Activated CD4-positive, alpha-beta T cell treated with anti-CD3 and anti-CD28 coated beads, Interleukin-2, amount 10 ng/mL, durations not matched to agents 24 days and 14 days (primary cell): ENCODE measurements around the gene TMEM33. TPM values are rescaled to one million over a fixed set of nuclear protein-coding genes. Genes with fewer than 3 reads are reported as not detected.
"Not testable (repeated sequence)": the region's sequence is repeated elsewhere in the genome, so short reads cannot be mapped to it uniquely, and the experiment has no call there.

Experiments
- DNase-seq: peaks from one replicate; pipeline ENCODE4 v3.0.0; 2022
- H3K27ac Mint-ChIP-seq: one replicate; pipeline ENCODE4 v1.8.0; 2022; ENCODE audit warnings: mild to moderate bottlenecking, mixed read lengths
- H3K27me3 Mint-ChIP-seq: one replicate; pipeline ENCODE4 v1.8.0; 2022; ENCODE audit warnings: mixed read lengths
- H3K36me3 Mint-ChIP-seq: one replicate; pipeline ENCODE4 v1.8.0; 2022; ENCODE audit warnings: low read depth, mild to moderate bottlenecking, mixed read lengths
- H3K4me1 Mint-ChIP-seq: one replicate; pipeline ENCODE4 v1.8.0; 2021; ENCODE audit warnings: mixed read lengths
- H3K4me3 Mint-ChIP-seq: one replicate; pipeline ENCODE4 v1.8.0; 2022; ENCODE audit warnings: mild to moderate bottlenecking, moderate library complexity, mixed read lengths
- H3K9me3 Mint-ChIP-seq: one replicate; pipeline ENCODE4 v1.8.0; 2021; ENCODE audit warnings: mixed read lengths
- intact Hi-C: fragments of 100-400 bp; cut with micrococcal nuclease; formaldehyde crosslinking; loops from one replicate; pipeline ENCODE4 v1.15.1; 2023
- total RNA-seq: library from RNA; stranded (reverse); gene quantifications from 2 replicates; pipeline ENCODE4 v1.2.3, GENCODE V29; 2022

TMEM33 gene, protein sequence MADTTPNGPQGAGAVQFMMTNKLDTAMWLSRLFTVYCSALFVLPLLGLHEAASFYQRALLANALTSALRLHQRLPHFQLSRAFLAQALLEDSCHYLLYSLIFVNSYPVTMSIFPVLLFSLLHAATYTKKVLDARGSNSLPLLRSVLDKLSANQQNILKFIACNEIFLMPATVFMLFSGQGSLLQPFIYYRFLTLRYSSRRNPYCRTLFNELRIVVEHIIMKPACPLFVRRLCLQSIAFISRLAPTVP
- 97.6 and 102 TPM in 2 replicates for total RNA-seq

DNA sequence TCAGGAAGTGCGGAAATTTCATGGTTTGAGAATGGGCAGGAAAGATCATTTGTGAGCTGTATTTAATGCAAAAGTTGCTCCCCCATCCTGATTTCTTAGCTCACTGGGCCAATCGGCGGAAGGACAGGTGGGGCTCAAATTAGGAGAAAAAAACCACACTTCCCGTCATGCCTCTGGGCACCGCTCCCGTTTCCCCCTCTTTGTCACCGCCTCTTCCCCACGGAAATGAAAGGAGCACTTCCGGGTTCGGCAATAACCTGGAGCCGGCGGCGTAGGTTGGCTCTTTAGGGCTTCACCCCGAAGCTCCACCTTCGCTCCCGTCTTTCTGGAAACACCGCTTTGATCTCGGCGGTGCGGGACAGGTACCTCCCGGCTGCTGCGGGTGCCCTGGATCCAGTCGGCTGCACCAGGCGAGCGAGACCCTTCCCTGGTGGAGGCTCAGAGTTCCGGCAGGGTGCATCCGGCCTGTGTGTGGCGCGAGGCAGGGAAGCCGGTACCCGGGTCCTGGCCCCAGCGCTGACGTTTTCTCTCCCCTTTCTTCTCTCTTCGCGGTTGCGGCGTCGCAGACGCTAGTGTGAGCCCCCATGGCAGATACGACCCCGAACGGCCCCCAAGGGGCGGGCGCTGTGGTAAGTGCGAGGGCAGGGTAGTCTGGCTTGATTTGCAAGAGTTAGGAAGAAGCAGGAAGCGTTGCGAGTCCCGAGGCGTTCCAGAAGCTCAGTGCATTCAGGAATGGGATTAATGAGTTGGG lies at the start of gene TMEM33:
TSS of gene TMEM33 (plus strand) at position 529 of the 751 bp plus-strand sequence. CDS start at position 585, 56 bp downstream.
- intact Hi-C loops, result loop anchor here (1.0 kb wide), 1 partner anchor 55 kb away; the partner anchor contains the start of gene SLC30A9
- H3K27me3 Mint-ChIP-seq, result no peaks in the 10 kb centered on the region
- peak within 1 kb of the TSS; percentile 96 for H3K4me3 Mint-ChIP-seq
- peaks cover 6% of the 10 kb centered on the region for H3K9me3 Mint-ChIP-seq
- peaks cover 35% of the 10 kb centered on the region for H3K36me3 Mint-ChIP-seq
- H3K27ac Mint-ChIP-seq, result peak within 1 kb of the TSS; percentile 96
- DNase-seq, result peak; percentile 92
- H3K4me1 Mint-ChIP-seq, result peaks cover 36% of the 10 kb centered on the region

DNA sequence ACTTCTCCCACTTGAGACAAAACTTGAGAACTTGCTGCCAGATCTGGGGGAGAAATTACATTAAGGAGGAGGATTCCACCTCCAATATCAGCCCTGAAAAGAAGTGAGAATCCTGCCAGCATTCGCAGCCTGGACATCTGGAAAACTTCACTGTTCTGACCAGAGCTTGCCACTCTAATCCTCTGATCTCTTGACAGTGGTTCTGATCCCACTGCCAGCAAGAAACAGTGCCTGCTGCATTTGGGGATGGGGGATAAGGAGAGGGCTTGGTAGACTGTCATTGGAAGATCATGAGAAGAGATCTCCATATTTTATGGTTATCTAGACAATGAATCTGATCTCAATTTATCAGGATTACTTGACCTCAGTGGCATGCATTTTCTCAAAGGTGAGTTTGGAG lies 49.8 kb upstream of the TMEM33 start:
- no peaks in the 10 kb centered on the region for H3K9me3 Mint-ChIP-seq
- H3K27me3 Mint-ChIP-seq, result peaks cover 41% of the 10 kb centered on the region
- intact Hi-C loops, result no loop called here
- H3K27ac Mint-ChIP-seq, result no peak overlapping the region
- no peaks in the 10 kb centered on the region for H3K36me3 Mint-ChIP-seq
- DNase-seq, result no peak
- H3K4me1 Mint-ChIP-seq, result peaks cover 4% of the 10 kb centered on the region
- no peak overlapping the region for H3K4me3 Mint-ChIP-seq

DNA sequence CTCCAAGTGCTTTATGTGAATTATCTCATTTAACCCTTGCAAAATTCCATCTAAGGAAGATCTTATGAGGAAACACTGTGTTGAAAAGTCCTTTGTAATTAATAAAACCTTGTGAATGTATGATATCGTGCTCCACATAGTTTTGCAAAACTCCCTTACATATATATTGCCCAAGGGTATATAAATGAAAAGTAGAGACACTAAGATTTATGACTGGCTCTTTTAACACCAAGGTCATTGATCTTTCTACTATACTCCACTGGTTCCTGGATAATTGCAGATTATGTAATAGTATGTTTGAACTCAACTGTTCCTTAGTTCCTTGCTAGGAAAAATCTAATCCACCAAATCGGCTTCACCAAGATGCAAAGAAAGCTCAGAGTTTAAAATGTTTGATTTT lies 48.0 kb upstream of the TMEM33 start:
- DNase-seq, result no peak
- intact Hi-C loops, result no loop called here
- Mint-ChIP-seq H3K36me3 (no peaks in the 10 kb centered on the region), H3K27me3 (peaks cover 28% of the 10 kb centered on the region), H3K27ac (no peak overlapping the region), H3K4me3 (no peak overlapping the region), H3K9me3 (no peaks in the 10 kb centered on the region), H3K4me1 (peaks cover 2% of the 10 kb centered on the region)

DNA sequence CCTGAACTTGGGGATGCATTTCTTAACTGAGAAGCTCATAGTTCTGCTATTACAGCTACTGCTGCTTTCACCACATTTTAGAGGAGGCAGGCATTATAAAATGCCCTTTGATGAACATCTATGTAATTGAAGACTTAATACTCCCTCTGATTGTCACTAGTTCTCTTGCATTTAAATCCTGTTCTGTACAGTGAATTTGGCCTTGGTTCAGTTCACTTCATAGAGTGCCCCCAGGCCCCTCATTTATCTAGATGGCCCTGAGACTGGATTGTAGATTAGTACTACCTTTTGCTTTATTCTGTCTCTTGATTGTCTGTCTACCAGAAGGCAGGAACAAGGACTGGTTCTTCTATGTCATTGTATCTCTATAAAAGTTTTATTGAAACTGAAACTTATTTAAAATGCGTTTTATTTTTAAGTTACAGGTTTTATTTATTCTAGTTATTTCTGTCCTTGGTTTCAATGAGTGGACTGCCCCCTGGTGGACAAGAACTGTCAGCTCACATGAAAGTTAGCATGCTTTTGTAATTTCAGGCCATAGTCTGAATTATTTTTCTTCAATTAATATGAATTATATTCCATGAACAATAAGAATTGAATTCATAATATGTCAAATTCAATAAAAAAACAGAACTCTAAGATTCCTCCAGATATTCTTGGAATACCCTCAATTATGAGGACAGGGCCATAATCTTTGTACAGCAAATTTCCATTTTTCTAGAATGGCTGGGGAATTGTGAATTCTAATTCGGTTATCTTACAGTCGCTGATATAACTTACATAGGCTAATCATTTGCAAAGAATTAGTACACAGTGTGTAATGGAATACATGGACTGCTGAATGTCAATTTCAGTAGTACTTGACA lies 47.2 kb upstream of the TMEM33 start:
- H3K4me3 Mint-ChIP-seq, result no peak overlapping the region
- peaks cover 23% of the 10 kb centered on the region for H3K27me3 Mint-ChIP-seq
- H3K36me3 Mint-ChIP-seq, result no peaks in the 10 kb centered on the region
- peaks cover under 1% of the 10 kb centered on the region for H3K4me1 Mint-ChIP-seq
- DNase-seq, result peak; percentile 77
- intact Hi-C loops, result loop anchor here (1.0 kb wide), 2 partner anchors 195 to 607 kb away; no protein-coding TSS in a partner anchor
- no peaks in the 10 kb centered on the region for H3K9me3 Mint-ChIP-seq
- H3K27ac Mint-ChIP-seq, result no peak overlapping the region

DNA sequence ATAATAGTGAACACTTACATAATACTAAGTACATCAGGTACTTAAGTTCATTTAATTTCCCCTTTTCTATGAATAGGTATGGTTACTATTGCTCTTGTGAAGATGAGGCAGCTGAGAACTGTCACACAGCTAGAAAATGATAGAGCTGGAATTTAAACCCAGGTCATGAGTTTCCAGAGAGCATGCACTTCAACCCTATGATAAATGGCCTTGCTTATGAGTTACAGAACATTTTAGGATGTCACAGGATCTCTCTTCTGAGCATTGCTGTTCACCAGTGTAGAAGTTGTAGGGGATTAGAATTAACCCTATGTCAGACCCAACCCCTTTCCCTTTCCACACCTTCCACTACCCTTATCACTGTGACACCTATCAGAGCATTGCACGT lies 46.5 kb upstream of the TMEM33 start:
- H3K36me3 Mint-ChIP-seq, result no peaks in the 10 kb centered on the region
- H3K27me3 Mint-ChIP-seq, result peaks cover 20% of the 10 kb centered on the region
- no peak overlapping the region for H3K4me3 Mint-ChIP-seq
- no peaks in the 10 kb centered on the region for H3K4me1 Mint-ChIP-seq
- H3K9me3 Mint-ChIP-seq, result no peaks in the 10 kb centered on the region
- intact Hi-C loops, result loop anchor here (1.0 kb wide), 2 partner anchors 195 to 607 kb away; no protein-coding TSS in a partner anchor
- DNase-seq, result no peak
- H3K27ac Mint-ChIP-seq, result no peak overlapping the region

DNA sequence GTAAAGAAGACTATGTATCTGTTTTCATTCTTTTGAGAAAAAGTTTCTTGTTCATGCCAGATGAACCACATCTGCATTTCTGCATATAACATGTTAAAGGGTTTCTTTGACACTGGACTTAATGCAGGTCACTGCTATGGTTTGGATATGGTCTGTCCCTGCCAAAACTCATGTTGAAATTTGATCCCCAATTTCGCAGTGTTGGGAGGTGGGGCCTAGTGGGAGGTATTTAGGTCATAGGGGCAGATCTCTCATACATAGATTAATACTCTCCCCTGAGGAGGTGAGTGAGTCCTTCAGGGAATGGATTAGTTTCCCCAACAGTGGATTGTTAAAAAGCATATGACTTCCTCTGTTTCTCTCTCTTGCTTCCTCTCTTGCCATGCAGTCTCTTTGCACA lies 45.9 kb upstream of the TMEM33 start:
- intact Hi-C loops, result no loop called here
- Mint-ChIP-seq H3K36me3 (no peaks in the 10 kb centered on the region), H3K4me1 (no peaks in the 10 kb centered on the region), H3K27ac (no peak overlapping the region), H3K9me3 (no peaks in the 10 kb centered on the region), H3K4me3 (no peak overlapping the region), H3K27me3 (peaks cover 15% of the 10 kb centered on the region)
- DNase-seq, result no peak

DNA sequence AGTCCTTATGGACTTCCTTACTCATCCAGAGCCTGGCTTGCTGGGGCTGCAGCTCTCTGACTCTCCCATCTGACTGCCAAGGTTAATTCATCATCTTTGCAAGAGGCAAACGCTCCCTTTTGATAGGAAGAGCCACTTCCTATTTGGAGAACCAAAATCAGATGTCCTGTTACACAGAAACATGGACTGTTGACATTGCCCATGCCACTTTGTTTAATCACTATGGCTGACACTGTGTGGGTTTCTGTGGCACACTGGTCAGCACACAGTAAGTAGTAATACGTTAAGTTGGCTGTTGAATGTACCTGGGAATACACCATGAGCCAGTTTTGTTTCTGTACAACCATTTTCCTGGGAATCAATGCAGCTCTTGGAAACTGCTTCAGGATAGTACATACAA lies 45.1 kb upstream of the TMEM33 start:
- H3K4me1 Mint-ChIP-seq, result no peaks in the 10 kb centered on the region
- no peak overlapping the region for H3K4me3 Mint-ChIP-seq
- peaks cover 15% of the 10 kb centered on the region for H3K27me3 Mint-ChIP-seq
- no peak for DNase-seq
- no peaks in the 10 kb centered on the region for H3K9me3 Mint-ChIP-seq
- intact Hi-C loops, result no loop called here
- H3K36me3 Mint-ChIP-seq, result no peaks in the 10 kb centered on the region
- no peak overlapping the region for H3K27ac Mint-ChIP-seq

DNA sequence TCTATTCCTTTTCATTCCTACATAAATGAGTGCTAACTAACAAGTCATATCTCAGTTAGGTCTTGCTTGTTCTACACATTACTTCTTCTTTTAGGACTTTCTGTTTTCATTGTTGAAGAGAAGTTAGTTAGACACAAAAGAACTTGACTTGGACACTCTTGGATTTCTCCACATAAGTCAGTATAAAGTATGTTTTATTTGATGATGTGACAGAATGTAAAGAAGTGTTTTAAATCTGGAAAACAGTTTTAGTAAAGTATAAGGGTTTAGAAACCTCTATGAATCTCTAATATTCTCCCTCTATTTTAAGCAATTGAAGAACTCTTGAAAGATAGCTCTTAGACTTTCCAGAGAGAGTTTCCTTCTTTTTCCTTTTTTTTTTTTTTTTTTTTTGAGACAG lies 38.6 kb upstream of the TMEM33 start:
- DNase-seq, result no peak
- H3K36me3 Mint-ChIP-seq, result no peaks in the 10 kb centered on the region

DNA sequence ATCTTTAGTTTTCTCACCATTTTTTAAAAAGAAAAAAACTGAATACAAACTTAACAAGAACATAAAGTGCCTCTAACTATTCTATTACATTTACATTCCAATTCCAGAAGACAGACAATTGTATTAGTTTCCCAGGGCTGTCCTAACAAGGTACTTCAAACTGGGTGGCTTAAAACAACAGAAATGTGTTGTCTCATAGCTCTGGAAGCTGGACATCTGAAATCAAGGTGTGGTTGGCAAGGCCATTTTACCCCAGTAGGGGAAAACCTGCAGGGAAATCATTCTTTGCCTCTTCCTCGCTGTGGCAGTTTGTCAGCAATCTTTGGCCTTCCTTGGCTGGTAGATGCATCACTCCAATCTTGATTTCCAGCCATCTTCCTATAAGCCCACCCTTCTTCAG lies 37.5 kb upstream of the TMEM33 start:
- Mint-ChIP-seq H3K4me1 (no peaks in the 10 kb centered on the region), H3K4me3 (no peak overlapping the region), H3K36me3 (no peaks in the 10 kb centered on the region), H3K27ac (no peak overlapping the region), H3K27me3 (peaks cover 2% of the 10 kb centered on the region), H3K9me3 (no peaks in the 10 kb centered on the region)
- no peak for DNase-seq
- intact Hi-C loops, result no loop called here

More for the DNA sequence above, 38.6 kb upstream of the TMEM33 start:
- intact Hi-C loops, result no loop called here
- Mint-ChIP-seq H3K9me3 (no peaks in the 10 kb centered on the region), H3K4me1 (no peaks in the 10 kb centered on the region), H3K27ac (no peak overlapping the region), H3K4me3 (no peak overlapping the region), H3K27me3 (peaks cover 2% of the 10 kb centered on the region)

DNA sequence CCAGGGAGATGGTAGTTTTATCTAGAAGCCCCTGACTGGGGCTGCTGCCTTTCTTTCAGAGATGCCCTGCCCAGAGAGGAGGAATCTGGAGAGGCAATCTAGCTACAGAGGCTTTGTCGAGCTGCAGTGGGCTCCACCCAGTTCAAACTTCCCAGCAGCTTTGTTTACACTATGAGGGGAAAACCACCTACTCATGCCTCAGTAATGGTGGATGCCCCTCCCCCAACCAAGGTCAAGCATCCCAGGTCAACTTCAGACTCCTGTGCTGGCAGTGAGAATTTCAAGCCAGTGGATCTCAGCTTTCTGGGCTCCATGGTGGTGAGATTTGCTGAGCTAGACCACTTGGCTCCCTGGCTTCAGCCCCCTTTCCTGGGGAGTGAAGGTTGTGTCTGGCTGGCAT lies 26.1 kb upstream of the TMEM33 start:
- not testable (repeated sequence) for H3K36me3 Mint-ChIP-seq, H3K9me3 Mint-ChIP-seq

DNA sequence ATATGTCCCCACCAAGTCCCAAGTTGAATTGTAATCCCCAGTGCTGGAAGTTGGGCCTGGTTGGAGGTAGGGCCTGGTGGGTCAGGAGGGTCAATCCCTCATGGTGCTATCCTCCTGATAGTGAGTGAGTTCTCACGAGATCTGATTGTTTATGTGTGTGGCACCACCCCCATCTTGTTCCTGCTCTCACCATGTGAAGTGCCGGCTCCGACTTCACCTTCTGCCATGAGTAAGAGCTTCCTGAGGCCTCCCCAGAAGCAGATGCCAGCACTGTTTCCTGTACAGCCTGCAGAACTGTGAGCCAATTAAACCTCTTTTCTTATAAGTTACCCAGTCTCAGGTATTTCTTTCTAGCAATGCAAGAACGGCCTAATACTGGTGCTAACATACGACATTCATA lies 22.7 kb upstream of the TMEM33 start:
- DNase-seq, result no peak
- H3K27ac Mint-ChIP-seq, result no peak overlapping the region
- no peaks in the 10 kb centered on the region for H3K9me3 Mint-ChIP-seq
- H3K36me3 Mint-ChIP-seq, result no peaks in the 10 kb centered on the region
- H3K27me3 Mint-ChIP-seq, result no peaks in the 10 kb centered on the region
- intact Hi-C loops, result no loop called here
- no peaks in the 10 kb centered on the region for H3K4me1 Mint-ChIP-seq
- H3K4me3 Mint-ChIP-seq, result no peak overlapping the region

More for the DNA sequence above, 26.1 kb upstream of the TMEM33 start:
- H3K27ac Mint-ChIP-seq, H3K4me1 Mint-ChIP-seq, H3K27me3 Mint-ChIP-seq, H3K4me3 Mint-ChIP-seq, intact Hi-C loops, DNase-seq: not testable (repeated sequence)

DNA sequence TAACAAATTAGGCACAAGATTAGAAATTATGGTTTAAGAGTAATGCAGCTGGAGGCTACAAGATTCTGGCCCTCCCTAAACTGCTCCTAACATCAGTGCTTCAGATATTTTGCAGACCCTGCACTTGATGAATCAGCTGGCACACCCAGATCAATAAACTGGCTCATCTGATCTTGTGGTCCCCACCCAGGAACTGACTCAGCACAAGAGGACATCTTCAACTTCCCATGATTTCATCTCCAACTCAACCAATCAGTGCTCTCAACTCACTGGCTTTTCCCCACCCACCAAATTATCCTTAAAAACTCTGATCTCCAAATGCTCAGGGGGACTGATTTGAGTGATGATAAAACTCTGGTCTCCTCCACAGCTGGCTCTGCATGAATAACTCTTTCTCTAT lies 21.7 kb upstream of the TMEM33 start:
- intact Hi-C loops, result no loop called here
- Mint-ChIP-seq H3K9me3 (no peaks in the 10 kb centered on the region), H3K36me3 (no peaks in the 10 kb centered on the region)

DNA sequence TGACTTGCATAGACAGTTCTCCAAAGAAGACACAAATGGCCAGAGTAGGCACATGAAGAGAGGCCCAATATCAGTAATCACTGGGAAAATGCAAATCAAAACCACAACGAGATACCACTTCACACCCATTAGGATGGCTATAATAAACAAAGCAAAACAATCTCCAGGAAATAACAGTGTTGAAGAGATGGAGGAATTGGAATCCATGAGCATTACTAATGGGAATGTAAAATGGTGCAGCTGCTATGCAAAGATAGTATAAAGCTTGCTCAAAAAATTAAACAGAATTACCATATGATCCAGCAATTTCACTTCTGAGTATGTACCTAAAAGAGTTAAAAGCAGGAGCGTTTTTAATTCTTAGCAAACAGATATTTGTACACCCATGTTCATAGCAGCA lies 17.0 kb upstream of the TMEM33 start:
- Mint-ChIP-seq H3K27ac (no peak overlapping the region), H3K9me3 (peaks cover 14% of the 10 kb centered on the region), H3K4me3 (no peak overlapping the region), H3K27me3 (peaks cover 3% of the 10 kb centered on the region), H3K36me3 (no peaks in the 10 kb centered on the region), H3K4me1 (no peaks in the 10 kb centered on the region)
- intact Hi-C loops, result no loop called here
- no peak for DNase-seq

More for the DNA sequence above, 21.7 kb upstream of the TMEM33 start:
- Mint-ChIP-seq H3K4me3 (no peak overlapping the region), H3K27ac (no peak overlapping the region), H3K4me1 (no peaks in the 10 kb centered on the region), H3K27me3 (peaks cover 3% of the 10 kb centered on the region)
- no peak for DNase-seq

DNA sequence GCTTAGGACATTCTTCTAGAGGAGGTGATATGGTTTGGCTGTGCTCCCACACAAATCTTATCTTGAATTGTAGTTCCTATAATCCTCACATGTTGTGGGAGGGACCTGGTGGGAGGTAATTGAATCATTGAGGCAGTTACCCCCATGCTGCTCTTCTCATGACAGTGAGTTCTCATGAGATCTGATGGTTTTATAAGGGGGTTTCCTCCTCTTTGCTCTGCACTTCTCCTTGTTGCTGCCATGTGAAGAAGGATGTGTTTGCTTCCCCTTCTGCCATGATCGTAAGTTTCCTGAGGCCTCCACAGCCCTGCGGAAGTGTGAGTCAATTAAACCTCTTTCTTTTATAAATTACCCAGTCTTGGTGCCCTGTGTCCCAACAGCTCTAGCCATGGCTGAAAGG lies 14.8 kb upstream of the TMEM33 start:
- DNase-seq, H3K4me3 Mint-ChIP-seq, H3K4me1 Mint-ChIP-seq, H3K36me3 Mint-ChIP-seq, H3K27ac Mint-ChIP-seq, intact Hi-C loops, H3K27me3 Mint-ChIP-seq: not testable (repeated sequence)
- H3K9me3 Mint-ChIP-seq, result peaks cover 14% of the 10 kb centered on the region
